SK-N-SH treated with all-trans-retinoic acid at 6 μM for 48 hours (cell line): ENCODE results near the gene TPRX2.

Experiments used
- ATAC-seq: fragments of 200-7000 bp; cut with Tn5 transposase; 3 replicates; pipeline ENCODE4 v1.9.1; 2020; ENCODE audit warnings: mild to moderate bottlenecking, moderate library complexity
- ARNTL ChIP-seq: fragments of 450-650 bp; formaldehyde crosslinking; IDR thresholded peaks from 2 replicates; pipeline ENCODE4 v1.5.0; 2020; ENCODE audit warnings: low read depth, mild to moderate bottlenecking, moderate library complexity, borderline replicate concordance
- BACH2 ChIP-seq: fragments of 250-450 bp; sonication (Bioruptor Pico); IDR thresholded peaks from 2 replicates; pipeline ENCODE4 v1.9.0; 2021; ENCODE audit warnings: mild to moderate bottlenecking, borderline replicate concordance
- CREB5 ChIP-seq: fragments of 250-450 bp; sonication (Bioruptor Pico); IDR thresholded peaks from 2 replicates; pipeline ENCODE4 v1.5.1; 2020; ENCODE audit warnings: low read depth, mild to moderate bottlenecking, moderate library complexity
- CSDC2 ChIP-seq: fragments of 250-450 bp; sonication (Bioruptor Pico); IDR thresholded peaks from 2 replicates; pipeline ENCODE4 v1.5.0; 2020; ENCODE audit warnings: mild to moderate bottlenecking, moderate library complexity
- ESRRG ChIP-seq: fragments of 250-450 bp; sonication (Bioruptor Pico); IDR thresholded peaks from 2 replicates; pipeline ENCODE4 v1.6.1; 2021; ENCODE audit warnings: mild to moderate bottlenecking
- GLIS3 ChIP-seq: fragments of 250-450 bp; sonication (Bioruptor Pico); IDR thresholded peaks from 2 replicates; pipeline ENCODE4 v1.5.0; 2020; ENCODE audit warnings: mild to moderate bottlenecking, moderate library complexity
- ISL1 ChIP-seq: fragments of 250-450 bp; sonication (Bioruptor Pico); IDR thresholded peaks from 2 replicates; pipeline ENCODE4 v2.1.2; 2022; ENCODE audit warnings: mild to moderate bottlenecking, moderate library complexity
- OSR1 ChIP-seq: fragments of 250-450 bp; sonication (Bioruptor Pico); IDR thresholded peaks from 2 replicates; pipeline ENCODE4 v1.8.0; 2022; ENCODE audit warnings: moderate library complexity, mild to moderate bottlenecking, inconsistent platforms
- RARB ChIP-seq: fragments of 250-450 bp; sonication (Bioruptor Pico); IDR thresholded peaks from 2 replicates; pipeline ENCODE4 v1.8.0; 2021; ENCODE audit warnings: mild to moderate bottlenecking, moderate library complexity
- TOX ChIP-seq: fragments of 250-450 bp; sonication (Bioruptor Pico); IDR thresholded peaks from 2 replicates; pipeline ENCODE4 v1.8.0; 2021; ENCODE audit warnings: mild to moderate bottlenecking, moderate library complexity, borderline replicate concordance
- TSHZ2 ChIP-seq: fragments of 250-450 bp; sonication (Bioruptor Pico); IDR thresholded peaks from 2 replicates; pipeline ENCODE4 v1.5.0; 2020; ENCODE audit warnings: mild to moderate bottlenecking, moderate library complexity
- ZC3H10 ChIP-seq: fragments of 250-450 bp; sonication (Bioruptor Pico); IDR thresholded peaks from 2 replicates; pipeline ENCODE4 v1.5.1; 2021; ENCODE audit warnings: mild to moderate bottlenecking, moderate library complexity
- ZFP30 ChIP-seq: fragments of 450-650 bp; formaldehyde crosslinking; IDR thresholded peaks from 2 replicates; pipeline ENCODE4 v1.5.0; 2022; ENCODE audit warnings: mild to moderate bottlenecking, moderate library complexity
- ZNF565 ChIP-seq: fragments of 450-650 bp; formaldehyde crosslinking; conservative IDR thresholded peaks from 2 replicates; pipeline ENCODE4 v1.5.0; 2020; ENCODE audit warnings: low read depth, mild to moderate bottlenecking, moderate library complexity
- ZNF70 ChIP-seq: fragments of 450-650 bp; formaldehyde crosslinking; IDR thresholded peaks from 2 replicates; pipeline ENCODE4 v1.5.0; 2020; ENCODE audit warnings: mild to moderate bottlenecking, moderate library complexity
- ZNF8 ChIP-seq: fragments of 450-650 bp; formaldehyde crosslinking; IDR thresholded peaks from 2 replicates; pipeline ENCODE4 v1.5.0; 2020; ENCODE audit warnings: mild to moderate bottlenecking, moderate library complexity
- TF ChIP-seq, protein P1 (sequence below): fragments of 250-450 bp; sonication (Bioruptor Pico); IDR thresholded peaks from 2 replicates; pipeline ENCODE4 v1.8.0; 2021; ENCODE audit warnings: low read depth, mild to moderate bottlenecking, moderate library complexity, borderline replicate concordance
- TF ChIP-seq, protein P2 (sequence below): fragments of 250-450 bp; sonication (Bioruptor Pico); IDR thresholded peaks from 2 replicates; pipeline ENCODE4 v1.5.1; 2021; ENCODE audit warnings: mild to moderate bottlenecking, moderate library complexity

The TPRX2 gene

GRCh38 chr19:47839913-47840312, 19.1 kb upstream of the TPRX2 start:
- peak; percentile 55 for ATAC-seq
- TF ChIP-seq ZFP30 (CRISPR knock-in tag) (no peak), ZNF70 (CRISPR knock-in tag) (no peak), CSDC2 (CRISPR knock-in tag) (no peak), OSR1 (no peak), ARNTL (no peak), TOX (CRISPR knock-in tag) (no peak), ESRRG (CRISPR knock-in tag) (no peak), ZC3H10 (no peak), CREB5 (CRISPR knock-in tag) (no peak), ISL1 (no peak), GLIS3 (no peak), ZNF8 (no peak), RARB (no peak), ZNF565 (CRISPR knock-in tag) (no peak)
- TF ChIP-seq, protein P1, sequence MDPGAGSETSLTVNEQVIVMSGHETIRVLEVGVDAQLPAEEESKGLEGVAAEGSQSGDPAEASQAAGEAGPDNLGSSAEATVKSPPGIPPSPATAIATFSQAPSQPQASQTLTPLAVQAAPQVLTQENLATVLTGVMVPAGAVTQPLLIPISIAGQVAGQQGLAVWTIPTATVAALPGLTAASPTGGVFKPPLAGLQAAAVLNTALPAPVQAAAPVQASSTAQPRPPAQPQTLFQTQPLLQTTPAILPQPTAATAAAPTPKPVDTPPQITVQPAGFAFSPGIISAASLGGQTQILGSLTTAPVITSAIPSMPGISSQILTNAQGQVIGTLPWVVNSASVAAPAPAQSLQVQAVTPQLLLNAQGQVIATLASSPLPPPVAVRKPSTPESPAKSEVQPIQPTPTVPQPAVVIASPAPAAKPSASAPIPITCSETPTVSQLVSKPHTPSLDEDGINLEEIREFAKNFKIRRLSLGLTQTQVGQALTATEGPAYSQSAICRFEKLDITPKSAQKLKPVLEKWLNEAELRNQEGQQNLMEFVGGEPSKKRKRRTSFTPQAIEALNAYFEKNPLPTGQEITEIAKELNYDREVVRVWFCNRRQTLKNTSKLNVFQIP (CRISPR knock-in tag): no peak
- TF ChIP-seq, protein P2, sequence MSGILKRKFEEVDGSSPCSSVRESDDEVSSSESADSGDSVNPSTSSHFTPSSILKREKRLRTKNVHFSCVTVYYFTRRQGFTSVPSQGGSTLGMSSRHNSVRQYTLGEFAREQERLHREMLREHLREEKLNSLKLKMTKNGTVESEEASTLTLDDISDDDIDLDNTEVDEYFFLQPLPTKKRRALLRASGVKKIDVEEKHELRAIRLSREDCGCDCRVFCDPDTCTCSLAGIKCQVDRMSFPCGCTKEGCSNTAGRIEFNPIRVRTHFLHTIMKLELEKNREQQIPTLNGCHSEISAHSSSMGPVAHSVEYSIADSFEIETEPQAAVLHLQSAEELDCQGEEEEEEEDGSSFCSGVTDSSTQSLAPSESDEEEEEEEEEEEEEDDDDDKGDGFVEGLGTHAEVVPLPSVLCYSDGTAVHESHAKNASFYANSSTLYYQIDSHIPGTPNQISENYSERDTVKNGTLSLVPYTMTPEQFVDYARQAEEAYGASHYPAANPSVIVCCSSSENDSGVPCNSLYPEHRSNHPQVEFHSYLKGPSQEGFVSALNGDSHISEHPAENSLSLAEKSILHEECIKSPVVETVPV (CRISPR knock-in tag): no peak

DNA sequence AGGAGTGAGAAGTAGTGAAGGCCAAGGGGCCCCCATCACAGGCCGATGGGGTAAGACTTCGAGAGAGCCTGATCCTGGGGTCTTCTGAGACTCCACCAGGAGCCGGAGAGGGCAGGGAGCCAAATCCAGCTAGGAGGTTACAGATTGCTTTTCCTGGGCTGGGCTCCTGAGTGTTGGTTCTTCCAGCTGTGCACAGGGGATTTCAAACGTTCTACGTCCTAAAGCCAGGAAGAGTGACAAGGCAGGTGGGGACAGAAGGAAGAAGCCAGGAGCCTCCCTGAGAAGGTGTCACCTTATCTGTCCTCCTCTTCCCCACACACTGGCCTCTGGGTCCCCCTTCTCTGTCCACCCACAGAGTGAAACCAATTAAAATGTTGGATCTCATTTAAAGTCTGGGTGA, 16.1 kb upstream of the TPRX2 start:
- ATAC-seq: no peak
- no peak for TF ChIP-seq CSDC2 (CRISPR knock-in tag)
- TF ChIP-seq, protein P2 (CRISPR knock-in tag): no peak

GRCh38 chr19:47848425-47848822, 10.6 kb upstream of the TPRX2 start:
- no peak for ATAC-seq
- TF ChIP-seq ZNF565 (CRISPR knock-in tag): no peak

DNA sequence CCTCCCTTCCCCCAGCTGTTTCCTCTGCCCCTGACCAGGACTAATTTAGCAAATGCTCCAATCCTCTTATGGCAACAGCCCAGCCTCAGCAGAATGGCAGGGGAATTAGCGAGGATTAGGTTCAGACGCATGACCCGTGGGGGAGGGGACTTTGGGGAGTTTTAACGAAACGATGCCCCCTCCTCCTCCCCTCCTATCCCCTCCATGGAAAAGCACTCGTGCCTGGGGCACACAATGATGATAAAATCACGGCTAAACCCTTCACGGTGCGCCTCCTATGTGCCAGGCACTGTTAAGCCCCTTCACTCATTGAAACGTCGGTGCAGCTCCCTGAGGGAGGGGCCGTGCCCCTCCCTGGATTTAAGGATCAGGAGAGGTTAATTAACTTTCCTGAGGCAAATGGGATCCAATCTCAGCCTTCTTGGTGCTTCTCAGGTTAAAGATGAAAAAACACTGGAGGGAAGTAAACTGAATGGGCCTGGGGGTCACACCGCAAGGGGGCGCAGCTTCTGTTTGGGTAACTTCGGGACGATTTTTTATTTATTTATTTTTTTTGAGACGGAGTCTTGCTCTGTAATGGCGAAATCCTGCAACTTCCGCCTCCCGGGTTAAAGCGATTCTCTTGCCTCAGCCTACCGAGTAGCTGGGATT, 10.1 kb upstream of the TPRX2 start:
- ATAC-seq: no peak
- TF ChIP-seq, protein P1 (CRISPR knock-in tag): no peak
- TF ChIP-seq TSHZ2: no peak
- no peak for TF ChIP-seq ARNTL
- TF ChIP-seq, protein P2 (CRISPR knock-in tag): no peak
- no peak for TF ChIP-seq BACH2
